HG03521 (cell line): ENCODE data around the gene SLC6A20.

ENCODE experiments used
- ATAC-seq: cut with Tn5 transposase; IDR thresholded peaks from one replicate; pipeline ENCODE4 v1.9.1; 2021; ENCODE audit warnings: mild to moderate bottlenecking, moderate library complexity; ENCODE audit not compliant: unreplicated experiment

The SLC6A20 gene, protein sequence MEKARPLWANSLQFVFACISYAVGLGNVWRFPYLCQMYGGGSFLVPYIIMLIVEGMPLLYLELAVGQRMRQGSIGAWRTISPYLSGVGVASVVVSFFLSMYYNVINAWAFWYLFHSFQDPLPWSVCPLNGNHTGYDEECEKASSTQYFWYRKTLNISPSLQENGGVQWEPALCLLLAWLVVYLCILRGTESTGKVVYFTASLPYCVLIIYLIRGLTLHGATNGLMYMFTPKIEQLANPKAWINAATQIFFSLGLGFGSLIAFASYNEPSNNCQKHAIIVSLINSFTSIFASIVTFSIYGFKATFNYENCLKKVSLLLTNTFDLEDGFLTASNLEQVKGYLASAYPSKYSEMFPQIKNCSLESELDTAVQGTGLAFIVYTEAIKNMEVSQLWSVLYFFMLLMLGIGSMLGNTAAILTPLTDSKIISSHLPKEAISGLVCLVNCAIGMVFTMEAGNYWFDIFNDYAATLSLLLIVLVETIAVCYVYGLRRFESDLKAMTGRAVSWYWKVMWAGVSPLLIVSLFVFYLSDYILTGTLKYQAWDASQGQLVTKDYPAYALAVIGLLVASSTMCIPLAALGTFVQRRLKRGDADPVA

DNA sequence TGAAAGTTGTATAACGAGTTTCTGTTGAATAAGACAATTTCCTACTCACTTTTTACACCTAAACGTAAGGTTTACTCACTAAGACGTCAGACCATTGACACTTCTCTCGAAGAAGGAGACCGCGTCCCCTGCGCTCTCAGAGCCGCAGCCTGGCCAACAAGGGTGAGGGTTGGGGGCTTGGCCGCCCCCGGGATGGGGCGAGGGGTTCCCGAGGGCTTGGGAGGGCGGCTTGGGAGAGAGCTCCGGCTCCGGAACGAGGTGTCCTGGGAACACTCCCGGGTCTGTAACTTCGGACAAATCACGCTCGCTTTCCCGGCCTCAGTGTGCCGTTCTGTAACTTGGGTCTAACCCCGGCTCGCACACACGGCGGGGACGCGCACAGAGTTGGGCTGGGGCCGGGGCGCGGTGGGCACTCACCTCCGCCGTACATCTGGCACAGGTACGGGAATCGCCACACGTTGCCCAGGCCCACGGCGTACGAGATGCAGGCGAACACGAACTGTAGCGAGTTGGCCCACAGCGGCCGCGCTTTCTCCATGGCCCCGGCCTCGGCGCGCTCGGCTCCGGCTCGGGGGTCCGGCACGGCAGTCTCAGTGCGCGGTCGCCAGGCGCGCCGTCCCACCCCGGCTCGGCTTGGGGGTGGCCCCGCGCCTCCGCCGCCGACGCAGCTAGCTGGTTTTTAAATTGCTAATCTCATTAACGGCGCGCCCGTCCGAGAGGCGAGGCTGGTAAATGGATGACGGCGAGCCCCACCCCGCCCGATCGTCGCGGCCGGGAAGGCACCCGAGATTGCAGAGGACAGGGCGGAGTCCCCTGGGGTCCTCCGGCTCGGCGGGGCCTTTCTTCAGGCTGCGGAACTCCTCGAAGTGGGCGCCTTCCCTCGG, at the start of gene SLC6A20:
TSS of gene SLC6A20 (minus strand) at position 655 of the 884 bp plus-strand sequence. CDS start at position 538, 117 bp downstream.
- no peak for ATAC-seq

DNA sequence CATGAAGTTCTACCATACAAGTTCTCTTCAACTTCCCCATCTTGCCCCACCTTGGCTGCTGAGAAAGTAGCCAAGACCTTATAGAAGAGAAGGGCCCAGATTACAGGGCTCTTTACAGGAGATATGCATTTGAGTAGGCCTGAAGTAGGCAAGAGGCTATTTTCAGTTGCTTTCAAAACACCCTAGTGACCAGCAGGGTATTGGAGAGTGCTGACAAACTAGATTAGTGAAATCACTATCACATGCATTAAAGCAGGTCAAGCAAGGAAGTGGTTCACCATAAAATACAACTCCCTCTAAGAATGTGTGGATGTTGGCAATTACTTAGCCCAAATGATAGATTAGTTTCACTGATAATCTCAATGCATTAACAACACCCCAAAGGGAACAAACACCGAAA, 48.3 kb upstream of the SLC6A20 start:
- no peak for ATAC-seq

DNA sequence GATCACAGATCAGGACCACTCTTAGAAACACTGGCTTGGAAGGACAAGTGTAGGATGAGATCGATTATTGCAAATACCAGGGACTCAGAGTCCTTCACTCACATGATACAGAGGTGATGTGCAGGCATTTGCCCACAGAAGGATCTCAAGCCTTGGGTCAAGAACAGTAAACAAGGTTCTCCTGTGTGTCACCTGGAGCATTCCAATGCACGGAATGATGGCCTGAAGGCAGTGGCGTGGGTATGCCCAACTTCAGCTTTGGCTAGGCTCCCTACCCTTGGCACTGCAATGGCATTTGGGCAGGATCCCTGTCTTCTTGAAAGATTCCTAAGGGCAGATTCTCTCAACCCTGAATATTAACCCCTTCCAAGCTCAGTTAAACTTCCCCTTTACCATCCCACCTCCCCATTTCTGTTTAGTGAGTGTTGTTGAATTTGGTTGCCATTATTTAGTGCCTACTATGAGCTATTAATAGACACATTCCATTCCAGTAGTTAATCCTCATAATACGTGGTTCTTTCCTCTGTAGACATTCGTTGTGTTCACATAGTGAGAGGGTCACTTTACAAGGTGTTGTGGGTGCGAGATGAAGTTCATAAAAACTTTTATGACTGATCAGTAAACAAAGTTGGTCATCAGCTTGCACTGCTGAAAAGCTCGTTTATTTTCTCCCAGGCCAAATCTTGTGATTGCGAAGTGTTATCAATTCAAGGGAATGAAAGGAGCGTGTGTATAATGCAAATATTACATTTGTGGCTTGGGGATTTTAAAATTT, 46.7 kb upstream of the SLC6A20 start:
- no peak for ATAC-seq

DNA sequence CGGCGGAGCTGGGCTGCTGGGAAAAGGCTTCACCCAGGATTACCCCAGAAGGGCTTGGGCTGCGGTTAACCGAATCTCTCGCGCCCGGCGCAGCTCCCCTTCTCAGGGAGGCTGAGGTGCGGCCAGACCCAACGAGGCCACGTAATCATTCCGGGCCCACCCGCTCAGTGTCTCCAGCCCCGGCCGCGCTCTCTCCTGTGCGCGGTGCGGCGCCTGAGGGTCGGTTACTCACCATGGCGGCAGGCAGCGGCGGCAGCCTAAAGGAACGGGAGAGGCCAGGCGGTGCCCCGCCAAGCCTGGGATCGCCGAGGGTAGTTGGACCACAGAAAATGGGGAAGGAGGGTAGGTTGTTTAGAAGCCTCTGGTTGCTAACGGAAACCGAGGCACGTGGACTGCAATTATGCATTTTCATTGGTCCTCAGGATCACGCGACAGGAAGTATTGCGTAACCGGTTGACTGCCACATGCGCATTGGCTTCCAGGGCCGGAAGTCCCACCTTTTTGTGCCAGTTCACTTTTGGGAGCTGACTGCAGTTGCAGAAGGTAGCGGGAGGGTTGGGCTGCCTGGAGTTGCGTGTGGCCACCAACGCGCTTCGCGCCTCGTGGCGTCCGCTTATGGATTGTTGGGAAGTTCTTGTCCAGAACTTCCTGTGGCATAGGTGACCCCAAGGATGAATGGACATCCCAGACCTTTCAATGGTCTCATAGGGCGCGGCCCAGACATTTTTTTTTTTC, 45.6 kb upstream of the SLC6A20 start, which contains the start of gene LZTFL1:
TSS of gene LZTFL1 (minus strand) at position 363 of the 735 bp plus-strand sequence. CDS start at position 235, 128 bp downstream.
- peak; percentile 84 for ATAC-seq

DNA sequence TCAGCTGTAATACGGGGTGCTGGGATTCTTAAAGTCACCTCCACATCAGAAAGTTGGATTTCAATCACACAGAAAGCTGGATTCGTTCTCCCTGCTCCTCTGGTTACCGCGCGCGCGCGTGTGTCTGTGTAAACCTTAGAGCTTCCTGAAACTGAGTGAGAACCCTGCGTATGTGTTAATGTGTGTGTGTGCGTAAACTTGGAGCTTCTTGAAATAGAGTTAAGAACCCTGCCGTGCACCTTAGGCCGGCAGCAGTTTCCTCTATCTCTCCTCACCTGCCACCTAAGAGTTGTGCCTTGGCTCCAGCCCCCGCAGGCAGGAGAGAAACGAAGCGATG, 45.1 kb upstream of the SLC6A20 start:
- ATAC-seq, result peak; percentile 27

DNA sequence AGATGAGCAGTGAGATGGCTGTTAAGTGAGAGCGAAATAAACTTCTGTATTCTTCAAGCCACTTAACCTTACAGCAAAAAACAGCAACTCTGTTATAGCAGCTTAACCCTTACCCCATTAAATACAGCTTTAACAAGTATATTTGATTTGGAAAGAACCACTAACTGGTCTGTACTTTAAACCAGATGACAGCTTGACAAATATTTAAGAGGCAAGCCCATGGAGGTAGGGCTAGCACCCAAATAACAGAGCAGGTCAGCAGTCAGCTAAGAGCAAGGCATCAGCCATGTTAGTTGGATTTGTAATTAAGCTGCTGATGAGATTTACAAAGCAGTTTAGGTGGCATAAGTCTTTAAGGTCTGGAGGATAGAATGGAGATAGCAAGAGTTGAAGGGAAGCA, 42.1 kb upstream of the SLC6A20 start:
- ATAC-seq, result no peak

DNA sequence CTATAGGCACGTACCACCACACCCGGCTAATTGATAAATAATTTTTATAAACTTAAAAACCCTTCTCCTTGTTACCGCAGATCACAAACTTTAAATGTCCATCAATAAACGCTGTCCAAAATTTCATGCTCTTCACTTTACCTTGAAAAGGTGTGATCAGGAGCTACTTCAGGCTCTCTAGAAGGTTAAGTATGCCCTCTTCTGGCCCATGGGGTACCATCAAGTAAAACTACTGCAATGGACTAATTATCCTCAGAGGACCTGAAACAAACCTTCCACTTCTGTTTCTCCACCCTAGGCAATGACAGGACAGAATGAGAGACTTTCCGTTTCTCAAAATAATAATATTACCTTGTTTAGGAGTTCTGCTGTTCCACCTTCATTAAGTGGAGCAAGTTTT, 36.4 kb upstream of the SLC6A20 start:
- no peak for ATAC-seq

DNA sequence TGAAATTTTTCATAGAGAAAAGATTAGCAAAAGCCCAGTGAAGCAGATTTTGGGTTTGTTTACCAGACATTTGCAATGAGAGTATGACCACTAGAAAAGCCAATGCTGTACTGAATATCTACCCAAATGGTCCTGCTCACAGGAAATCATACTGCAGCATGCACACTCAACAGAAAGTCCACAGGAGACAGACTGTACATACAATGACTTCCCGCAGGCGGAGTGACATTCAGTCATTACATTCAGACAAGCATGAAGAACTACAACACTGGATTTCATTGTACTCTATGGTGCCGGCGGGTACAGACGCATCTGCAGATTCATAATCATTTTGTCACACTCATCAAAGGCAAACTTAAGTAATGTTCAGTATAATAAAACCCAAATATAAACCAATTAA, 33.8 kb upstream of the SLC6A20 start:
- no peak for ATAC-seq

DNA sequence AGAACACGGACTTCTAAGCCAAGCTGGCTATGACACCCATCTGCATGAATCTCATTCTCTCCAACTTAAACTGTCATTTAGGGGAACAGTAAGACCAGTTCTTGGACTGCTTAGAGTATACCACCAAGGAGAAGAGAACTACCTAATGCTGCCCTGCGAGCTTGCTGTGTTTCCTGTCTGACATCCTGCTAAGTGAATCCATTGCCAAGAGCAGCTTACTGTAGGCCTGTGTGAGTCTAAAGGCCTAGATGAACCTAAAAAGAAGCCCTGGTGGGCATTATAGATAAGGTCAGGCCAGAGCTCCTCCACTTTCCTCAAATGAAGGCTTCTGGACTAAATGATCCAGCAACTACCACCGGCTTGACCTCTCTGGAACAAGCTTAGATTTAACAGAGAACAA, 30.6 kb upstream of the SLC6A20 start:
- no peak for ATAC-seq

DNA sequence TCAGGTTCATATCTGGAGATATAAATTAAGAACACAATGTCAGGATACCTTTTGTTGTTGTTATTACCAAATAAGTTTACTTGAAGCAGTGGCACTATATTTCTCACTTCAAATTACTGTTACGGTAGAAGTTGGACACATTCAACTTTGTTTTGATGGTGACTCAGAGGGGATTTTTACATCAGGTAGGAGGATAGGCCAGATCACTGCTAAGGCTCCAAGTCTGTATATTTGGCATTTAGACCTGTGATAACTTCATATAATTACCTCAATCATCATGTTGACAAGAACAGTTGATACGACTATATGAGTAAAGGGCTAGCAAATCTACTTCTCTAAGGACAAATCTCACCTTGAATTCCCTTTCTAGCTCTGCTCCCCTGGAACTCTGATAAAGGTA, 30.0 kb upstream of the SLC6A20 start:
- ATAC-seq, result no peak

DNA sequence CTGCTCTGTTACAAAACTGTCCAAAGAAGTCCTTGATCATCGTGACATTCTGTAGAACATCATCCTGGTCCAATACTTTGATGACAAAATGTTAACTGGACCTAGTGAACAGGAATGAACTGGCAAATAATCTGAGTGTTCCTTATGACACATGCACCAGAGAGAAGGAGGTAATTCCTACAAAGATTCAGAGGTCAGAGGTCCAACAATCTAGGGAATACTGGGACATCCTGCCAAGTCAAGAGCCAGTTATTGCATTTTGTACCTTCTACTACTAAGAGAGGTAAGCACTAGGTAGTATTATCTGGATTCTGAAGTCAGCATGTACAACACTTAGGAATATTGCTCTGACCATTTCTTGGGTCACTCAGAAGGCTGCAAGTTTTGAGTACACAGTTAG, 24.8 kb upstream of the SLC6A20 start:
- no peak for ATAC-seq

DNA sequence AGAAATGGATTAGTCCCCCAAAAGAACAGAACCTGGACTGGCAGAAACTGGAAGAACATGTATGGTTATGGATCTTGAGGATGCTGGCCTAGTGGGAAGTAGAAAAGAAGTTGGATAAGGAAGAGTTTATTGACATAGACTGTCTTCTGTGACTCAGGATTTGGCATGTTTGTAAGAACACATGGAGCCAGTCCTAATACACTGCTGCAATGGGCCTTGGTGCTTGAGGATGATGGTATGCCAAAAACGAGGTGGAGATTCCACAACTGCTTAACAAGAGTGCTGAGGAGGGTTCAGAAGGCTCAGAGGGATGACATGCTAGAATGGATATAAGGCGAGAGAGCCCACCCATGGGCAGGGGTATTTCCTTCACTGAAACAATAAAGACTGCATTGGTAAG, 23.2 kb upstream of the SLC6A20 start:
- no peak for ATAC-seq

DNA sequence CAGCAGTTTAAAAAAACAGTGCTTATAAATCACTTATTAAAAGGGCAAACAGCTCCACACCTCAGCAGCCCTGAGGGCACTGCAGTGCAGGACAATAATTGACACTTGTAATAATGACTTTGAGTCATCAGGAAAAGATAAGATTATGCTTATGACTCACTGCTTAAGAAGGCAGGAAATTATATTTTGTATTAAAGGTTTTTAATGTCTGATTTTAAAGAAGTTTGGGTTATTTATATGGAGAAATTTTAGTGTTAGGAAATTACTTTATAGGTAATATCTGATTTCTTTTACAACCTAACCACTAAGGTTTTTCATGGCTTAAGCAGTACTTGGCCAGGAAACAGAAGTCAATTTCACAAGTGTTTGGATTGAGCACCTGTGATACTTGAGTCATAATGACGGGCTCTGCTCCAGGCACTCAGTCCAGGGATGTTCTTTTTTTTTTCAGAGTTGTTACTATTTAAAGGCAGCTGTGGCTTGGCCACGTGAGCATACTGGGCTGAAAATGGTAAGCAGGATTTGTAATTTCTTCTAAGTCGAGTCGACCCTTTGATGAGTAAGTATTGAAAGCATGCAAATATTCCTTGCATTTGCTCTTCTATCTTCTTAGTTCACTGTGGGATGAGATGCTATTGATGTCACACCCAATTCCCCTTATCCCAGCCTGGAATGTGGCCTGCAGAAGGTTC, 21.6 kb upstream of the SLC6A20 start:
- no peak for ATAC-seq

DNA sequence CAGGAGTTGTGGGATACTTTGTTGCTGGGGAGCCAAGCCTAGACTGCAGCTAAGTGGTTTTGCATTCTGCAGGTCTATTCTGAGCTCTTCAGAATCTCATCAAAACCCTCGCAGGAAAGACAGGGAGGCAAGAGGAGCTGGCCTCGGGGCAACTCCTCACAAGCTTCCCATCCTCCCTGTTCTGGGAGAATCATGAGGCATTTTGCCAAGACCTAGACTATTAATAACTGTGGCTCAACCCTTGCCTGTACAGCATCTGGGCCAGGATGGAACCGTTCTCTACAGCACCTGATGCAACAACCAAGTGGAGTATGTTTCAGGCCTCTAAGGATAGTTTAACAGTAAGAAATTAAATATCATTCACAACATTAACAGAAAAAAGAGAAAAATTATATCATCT, 20.2 kb upstream of the SLC6A20 start:
- ATAC-seq, result no peak

DNA sequence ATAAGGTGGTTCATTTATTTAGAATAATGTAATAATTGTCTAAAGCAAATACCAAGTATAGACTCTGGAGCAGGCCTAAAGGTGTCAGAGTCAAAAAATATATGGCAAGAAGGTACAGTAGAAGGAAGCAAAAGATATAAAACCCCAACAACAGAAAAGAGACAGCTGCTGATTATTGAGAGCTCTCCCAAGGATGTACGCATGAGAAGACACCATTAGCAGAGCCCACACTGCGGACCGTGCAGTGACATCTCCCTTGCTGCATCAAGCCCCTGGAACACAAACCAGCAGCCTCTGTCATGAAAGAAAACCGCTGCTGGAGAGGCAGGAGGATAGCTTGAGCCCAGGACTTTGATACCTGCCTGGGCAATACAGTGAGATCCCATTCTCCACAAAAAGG, 18.0 kb upstream of the SLC6A20 start:
- ATAC-seq, result no peak

DNA sequence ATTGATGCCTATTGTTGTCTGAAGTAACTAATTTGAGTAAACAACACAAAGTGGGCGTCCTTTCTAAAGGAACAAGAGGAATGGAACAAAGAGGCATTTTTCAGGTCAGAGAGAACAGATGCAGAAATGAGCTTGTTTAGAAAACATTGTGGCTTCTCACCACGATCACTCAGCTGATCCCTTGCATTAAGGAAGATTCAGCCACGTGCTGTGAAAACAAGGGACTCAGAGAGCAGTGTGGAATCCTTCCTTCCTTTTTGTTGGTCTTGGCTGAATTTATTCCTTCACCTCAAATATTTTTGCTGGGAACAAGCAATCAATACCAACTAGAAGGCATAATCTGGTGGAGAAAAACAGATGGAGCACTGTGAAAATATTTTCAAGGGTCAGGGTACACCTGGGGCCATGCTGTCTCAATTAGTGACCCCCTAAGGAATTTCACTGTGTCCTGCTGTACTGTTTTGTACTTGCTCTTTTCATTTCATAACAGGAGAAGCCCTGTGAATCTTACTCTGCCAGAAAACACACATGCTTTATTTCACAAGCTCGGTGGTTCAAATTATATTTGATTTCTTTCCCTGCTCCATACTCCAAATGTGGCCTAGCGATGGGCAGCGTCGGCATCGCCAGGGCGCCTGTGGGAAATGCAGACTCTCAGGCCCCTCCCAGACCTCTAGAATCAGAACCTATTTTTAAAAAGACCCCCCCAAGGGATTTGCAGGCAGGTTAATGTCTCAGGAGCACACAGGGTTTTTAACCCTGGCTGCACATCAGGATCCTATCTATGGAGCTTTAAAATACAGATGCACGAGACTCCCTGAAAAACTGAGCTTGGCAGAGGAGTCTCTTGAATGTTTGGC, 11.6 kb upstream of the SLC6A20 start:
- no peak for ATAC-seq

DNA sequence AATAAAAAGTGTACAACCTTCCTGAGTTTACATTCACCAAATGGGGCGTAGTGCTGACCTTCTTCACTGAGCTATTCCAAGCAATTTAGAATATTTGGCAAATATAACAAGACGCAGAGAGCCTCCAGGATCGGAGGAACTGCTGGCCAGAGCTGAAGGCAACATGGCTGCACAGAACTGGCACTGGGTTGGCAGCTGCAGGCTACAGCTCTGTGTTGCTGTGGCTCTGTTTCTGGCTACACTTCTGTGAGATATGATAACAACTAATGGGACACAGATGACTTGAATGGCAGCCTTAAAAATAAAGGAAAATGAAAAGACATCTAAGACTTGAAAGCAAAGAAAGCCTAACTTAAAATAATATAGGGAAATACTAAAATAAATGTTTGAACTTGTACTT, 10.8 kb upstream of the SLC6A20 start:
- ATAC-seq, result no peak

DNA sequence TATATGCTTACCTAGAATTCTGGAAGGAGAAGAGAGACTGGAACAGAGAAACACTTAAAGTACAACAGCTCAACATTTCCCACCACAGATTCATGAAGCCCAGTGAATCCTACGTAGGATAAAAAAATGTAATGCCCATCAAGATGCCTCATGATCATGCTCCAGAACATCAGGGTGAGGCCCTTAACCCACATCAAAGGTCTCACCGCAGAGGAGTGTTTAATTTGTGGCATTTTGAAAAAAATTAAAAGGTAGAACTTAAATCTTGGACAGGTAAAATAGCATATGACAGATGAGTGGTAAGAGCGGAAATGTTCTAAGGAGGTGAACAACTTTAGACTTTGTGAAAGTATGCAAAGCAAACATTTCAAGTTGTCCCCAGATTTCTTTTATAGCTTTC, 9.7 kb upstream of the SLC6A20 start:
- no peak for ATAC-seq
